ENCODE measurements around the gene TPM4. TPM values are rescaled to one million over a fixed set of nuclear protein-coding genes. Genes with fewer than 3 reads are reported as not detected.
"Not testable (repeated sequence)": the region's sequence is repeated elsewhere in the genome, so short reads cannot be mapped to it uniquely, and the experiment has no call there.

TPM4 gene
- total RNA-seq, 1 donor from 2014 or later, result 543 TPM

GRCh38 chr19:16088351-16089009, 12.2 kb downstream of the TPM4 start:
- ATAC-seq (peak; percentile 45), DNase-seq (ENCODE audit: low spot score) (no peak)
- intact Hi-C loops (cut with DNase I), result no loop called here

- ATAC-seq, result no peak
- DNase-seq (ENCODE audit: low spot score), result no peak
- intact Hi-C loops (cut with DNase I), result no loop called here
Measured at GRCh38 chr19:16089010-16089846, 12.9 kb downstream of the TPM4 start.

GRCh38 chr19:16091546-16092475, 15.5 kb downstream of the TPM4 start:
- ATAC-seq, result no peak
- intact Hi-C loops (cut with DNase I), result no loop called here
- no peak for DNase-seq (ENCODE audit: low spot score)

- ATAC-seq (peak; percentile 14), DNase-seq (ENCODE audit: low spot score) (no peak)
- intact Hi-C loops (cut with DNase I), result no loop called here
Measured at GRCh38 chr19:16094360-16095070, 18.2 kb downstream of the TPM4 start.

- intact Hi-C loops (cut with DNase I), result no loop called here
Measured at GRCh38 chr19:16095071-16095571, 18.8 kb downstream of the TPM4 start.

GRCh38 chr19:16096280-16096855, 20.1 kb downstream of the TPM4 start:
- intact Hi-C loops (cut with DNase I), result no loop called here
- ATAC-seq (peak; percentile 47), DNase-seq (ENCODE audit: low spot score) (no peak)

More at GRCh38 chr19:16095071-16095571, 18.8 kb downstream of the TPM4 start:
- DNase-seq (ENCODE audit: low spot score) (no peak), ATAC-seq (peak; percentile 57)

GRCh38 chr19:16098416-16098768, 22.1 kb downstream of the TPM4 start:
- no peak for ATAC-seq
- DNase-seq (ENCODE audit: low spot score), result no peak
- intact Hi-C loops (cut with DNase I), result no loop called here

- DNase-seq (ENCODE audit: low spot score) (no peak), ATAC-seq (no peak)
- intact Hi-C loops (cut with DNase I), result no loop called here
Measured at GRCh38 chr19:16098821-16099220, 22.5 kb downstream of the TPM4 start.

GRCh38 chr19:16099314-16099965, 23.1 kb downstream of the TPM4 start:
- ATAC-seq; intact Hi-C loops (cut with DNase I); DNase-seq (ENCODE audit: low spot score): not testable (repeated sequence)

GRCh38 chr19:16100524-16100923, 24.2 kb downstream of the TPM4 start:
- ATAC-seq, result no peak
- intact Hi-C loops (cut with DNase I), result no loop called here
- DNase-seq (ENCODE audit: low spot score), result no peak

GRCh38 chr19:16104722-16105121, 28.4 kb downstream of the TPM4 start:
- DNase-seq (ENCODE audit: low spot score), result no peak
- intact Hi-C loops (cut with DNase I), result no loop called here
- no peak for ATAC-seq

- ATAC-seq, result no peak
- no peak for DNase-seq (ENCODE audit: low spot score)
- intact Hi-C loops (cut with DNase I), result no loop called here
Measured at GRCh38 chr19:16106121-16106520, 29.8 kb downstream of the TPM4 start.

- ATAC-seq (peak; percentile 98), DNase-seq (ENCODE audit: low spot score) (peak; percentile 99)
- intact Hi-C loops (cut with DNase I), result loop anchor here (5.0 kb wide), 1 partner anchor 71 kb away; no protein-coding TSS in a partner anchor
Measured at GRCh38 chr19:16111160-16111908, 35.0 kb downstream of the TPM4 start, which contains the start of gene RAB8A. Gene RAB8A, plus strand, starts transcription at chr19:16111889. Its CDS starts 13 bp downstream, at chr19:16111902.

GRCh38 chr19:16111909-16112752, 35.8 kb downstream of the TPM4 start:
- no peak for DNase-seq (ENCODE audit: low spot score)
- intact Hi-C loops (cut with DNase I), result loop anchor here (5.0 kb wide), 1 partner anchor 70 kb away; no protein-coding TSS in a partner anchor
- ATAC-seq, result peak; percentile 5

GRCh38 chr19:16112778-16113177, 36.5 kb downstream of the TPM4 start:
- intact Hi-C loops (cut with DNase I), result loop anchor here (5.0 kb wide), 1 partner anchor 70 kb away; no protein-coding TSS in a partner anchor
- ATAC-seq (no peak), DNase-seq (ENCODE audit: low spot score) (no peak)

- no peak for ATAC-seq
- DNase-seq (ENCODE audit: low spot score), result no peak
- intact Hi-C loops (cut with DNase I), result loop anchor here (5.0 kb wide), 1 partner anchor 69 kb away; no protein-coding TSS in a partner anchor
Measured at GRCh38 chr19:16113727-16114126, 37.4 kb downstream of the TPM4 start.

All from sciatic nerve (tissue), 2 donors.